Measurements from ENCODE around the gene CCDC187. TPM values are rescaled to one million over a fixed set of nuclear protein-coding genes. Genes with fewer than 3 reads are reported as not detected.

CCDC187 gene
- total RNA-seq, 2 experiments from 2014 or later: not detected

GRCh38 chr9:136307215-136307750 is 3.4 kb upstream of the CCDC187 start:
- Mint-ChIP-seq H3K27me3 (ENCODE audit: low read depth) (peaks cover 5% of the 10 kb centered on the region), H3K9me3 (ENCODE audit: insufficient read depth) (no peaks in the 10 kb centered on the region), H3K4me3 (no peak overlapping the region), H3K4me1 (ENCODE audit: low read depth) (peaks cover 5% of the 10 kb centered on the region), H3K36me3 (ENCODE audit: low read depth) (no peaks in the 10 kb centered on the region), H3K27ac (no peak overlapping the region)
- no peak for ATAC-seq
- CTCF ChIA-PET: no interaction called here
- POLR2A ChIA-PET: no interaction called here
- no peak for DNase-seq

- H3K36me3 Mint-ChIP-seq (ENCODE audit: low read depth): no peaks in the 10 kb centered on the region
- no peak overlapping the region for H3K4me3 Mint-ChIP-seq
- ChIA-PET CTCF (no interaction called here), POLR2A (no interaction called here)
- peaks cover 5% of the 10 kb centered on the region for H3K4me1 Mint-ChIP-seq (ENCODE audit: low read depth)
- no peaks in the 10 kb centered on the region for H3K9me3 Mint-ChIP-seq (ENCODE audit: insufficient read depth)
- peaks cover 5% of the 10 kb centered on the region for H3K27me3 Mint-ChIP-seq (ENCODE audit: low read depth)
- peak overlapping the region; percentile 8 for H3K27ac Mint-ChIP-seq
- peak; percentile 31 for DNase-seq
- ATAC-seq: peak; percentile 43
Measured at GRCh38 chr9:136306211-136307208, 2.6 kb upstream of the CCDC187 start.

- CTCF ChIA-PET: no interaction called here
- no peak overlapping the region for H3K27ac Mint-ChIP-seq
- DNase-seq (no peak), ATAC-seq (no peak)
- no peaks in the 10 kb centered on the region for H3K36me3 Mint-ChIP-seq (ENCODE audit: low read depth)
- no peak overlapping the region for H3K4me3 Mint-ChIP-seq
- no peaks in the 10 kb centered on the region for H3K9me3 Mint-ChIP-seq (ENCODE audit: insufficient read depth)
- POLR2A ChIA-PET: no interaction called here
- H3K27me3 Mint-ChIP-seq (ENCODE audit: low read depth): peaks cover 5% of the 10 kb centered on the region
- peaks cover 5% of the 10 kb centered on the region for H3K4me1 Mint-ChIP-seq (ENCODE audit: low read depth)
Measured at GRCh38 chr9:136305804-136306203, 1.9 kb upstream of the CCDC187 start.

GRCh38 chr9:136304981-136305380 is 1.1 kb upstream of the CCDC187 start:
- DNase-seq (no peak), ATAC-seq (no peak)
- no peak overlapping the region for H3K27ac Mint-ChIP-seq
- peaks cover 5% of the 10 kb centered on the region for H3K27me3 Mint-ChIP-seq (ENCODE audit: low read depth)
- peaks cover 5% of the 10 kb centered on the region for H3K4me1 Mint-ChIP-seq (ENCODE audit: low read depth)
- H3K9me3 Mint-ChIP-seq (ENCODE audit: insufficient read depth): no peaks in the 10 kb centered on the region
- no peaks in the 10 kb centered on the region for H3K36me3 Mint-ChIP-seq (ENCODE audit: low read depth)
- H3K4me3 Mint-ChIP-seq: no peak overlapping the region
- ChIA-PET POLR2A (no interaction called here), CTCF (no interaction called here)

- ChIA-PET POLR2A (no interaction called here), CTCF (no interaction called here)
- peaks cover 5% of the 10 kb centered on the region for H3K4me1 Mint-ChIP-seq (ENCODE audit: low read depth)
- no peak for ATAC-seq
- H3K9me3 Mint-ChIP-seq (ENCODE audit: insufficient read depth): no peaks in the 10 kb centered on the region
- H3K4me3 Mint-ChIP-seq: no peak overlapping the region
- DNase-seq: no peak
- no peak overlapping the region for H3K27ac Mint-ChIP-seq
- H3K36me3 Mint-ChIP-seq (ENCODE audit: low read depth): no peaks in the 10 kb centered on the region
- H3K27me3 Mint-ChIP-seq (ENCODE audit: low read depth): peaks cover 5% of the 10 kb centered on the region
Measured at GRCh38 chr9:136304456-136304855, 562 bp upstream of the CCDC187 start.

GRCh38 chr9:136303066-136303824 is 649 bp downstream of the CCDC187 start:
- no peak for ATAC-seq
- Mint-ChIP-seq H3K27ac (no peak overlapping the region), H3K4me3 (no peak overlapping the region), H3K27me3 (ENCODE audit: low read depth) (peaks cover 5% of the 10 kb centered on the region), H3K9me3 (ENCODE audit: insufficient read depth) (no peaks in the 10 kb centered on the region), H3K4me1 (ENCODE audit: low read depth) (peaks cover 5% of the 10 kb centered on the region), H3K36me3 (ENCODE audit: low read depth) (no peaks in the 10 kb centered on the region)
- POLR2A ChIA-PET: no interaction called here
- no peak for DNase-seq
- CTCF ChIA-PET: no interaction called here

- CTCF ChIA-PET: no interaction called here
- Mint-ChIP-seq H3K4me1 (ENCODE audit: low read depth) (peaks cover 5% of the 10 kb centered on the region), H3K9me3 (ENCODE audit: insufficient read depth) (no peaks in the 10 kb centered on the region), H3K36me3 (ENCODE audit: low read depth) (no peaks in the 10 kb centered on the region), H3K27me3 (ENCODE audit: low read depth) (peaks cover 5% of the 10 kb centered on the region), H3K4me3 (no peak overlapping the region), H3K27ac (no peak overlapping the region)
- DNase-seq (no peak), ATAC-seq (no peak)
- POLR2A ChIA-PET: no interaction called here
Measured at GRCh38 chr9:136302527-136302926, 1.4 kb downstream of the CCDC187 start.

GRCh38 chr9:136300866-136301265 is 3.0 kb downstream of the CCDC187 start:
- no peaks in the 10 kb centered on the region for H3K27me3 Mint-ChIP-seq (ENCODE audit: low read depth)
- H3K4me3 Mint-ChIP-seq: no peak overlapping the region
- H3K27ac Mint-ChIP-seq: no peak overlapping the region
- no peaks in the 10 kb centered on the region for H3K36me3 Mint-ChIP-seq (ENCODE audit: low read depth)
- ATAC-seq (no peak), DNase-seq (no peak)
- no peaks in the 10 kb centered on the region for H3K9me3 Mint-ChIP-seq (ENCODE audit: insufficient read depth)
- ChIA-PET CTCF (no interaction called here), POLR2A (no interaction called here)
- no peaks in the 10 kb centered on the region for H3K4me1 Mint-ChIP-seq (ENCODE audit: low read depth)

- Mint-ChIP-seq H3K9me3 (ENCODE audit: insufficient read depth) (no peaks in the 10 kb centered on the region), H3K4me3 (no peak overlapping the region), H3K4me1 (ENCODE audit: low read depth) (no peaks in the 10 kb centered on the region), H3K36me3 (ENCODE audit: low read depth) (no peaks in the 10 kb centered on the region), H3K27me3 (ENCODE audit: low read depth) (no peaks in the 10 kb centered on the region), H3K27ac (no peak overlapping the region)
- DNase-seq (no peak), ATAC-seq (no peak)
- ChIA-PET CTCF (no interaction called here), POLR2A (no interaction called here)
Measured at GRCh38 chr9:136300016-136300545, 3.8 kb downstream of the CCDC187 start.

- Mint-ChIP-seq H3K27ac (no peak overlapping the region), H3K4me1 (ENCODE audit: low read depth) (no peaks in the 10 kb centered on the region), H3K9me3 (ENCODE audit: insufficient read depth) (no peaks in the 10 kb centered on the region), H3K4me3 (no peak overlapping the region), H3K27me3 (ENCODE audit: low read depth) (no peaks in the 10 kb centered on the region), H3K36me3 (ENCODE audit: low read depth) (no peaks in the 10 kb centered on the region)
- ATAC-seq (no peak), DNase-seq (no peak)
- POLR2A ChIA-PET: no interaction called here
- CTCF ChIA-PET: no interaction called here
Measured at GRCh38 chr9:136299541-136299940, 4.4 kb downstream of the CCDC187 start.

GRCh38 chr9:136299116-136299515 is 4.8 kb downstream of the CCDC187 start:
- ATAC-seq (no peak), DNase-seq (no peak)
- no peak overlapping the region for H3K4me3 Mint-ChIP-seq
- ChIA-PET CTCF (no interaction called here), POLR2A (no interaction called here)
- no peaks in the 10 kb centered on the region for H3K4me1 Mint-ChIP-seq (ENCODE audit: low read depth)
- no peaks in the 10 kb centered on the region for H3K36me3 Mint-ChIP-seq (ENCODE audit: low read depth)
- no peaks in the 10 kb centered on the region for H3K9me3 Mint-ChIP-seq (ENCODE audit: insufficient read depth)
- no peaks in the 10 kb centered on the region for H3K27me3 Mint-ChIP-seq (ENCODE audit: low read depth)
- H3K27ac Mint-ChIP-seq: no peak overlapping the region

All from activated CD8-positive, alpha-beta T cell treated with anti-CD3 and anti-CD28 coated beads, Interleukin-2, amount 10 ng/mL, durations not matched to agents 7 days and 5 days (primary cell).